ENCODE data around the gene CFLAR. TPM values are rescaled to one million over a fixed set of nuclear protein-coding genes. Genes with fewer than 3 reads are reported as not detected.

CFLAR gene
- total RNA-seq, 1 donor from 2014 or later = 238 TPM

- H3K36me3 ChIP-seq = peaks cover 28% of the 10 kb centered on the region
- intact Hi-C loops (cut with micrococcal nuclease) = no loop called here
- no peak for DNase-seq
Measured at GRCh38 chr2:201191132-201191875, 75.3 kb downstream of the CFLAR start.

GRCh38 chr2:201194097-201194496, 78.1 kb downstream of the CFLAR start:
- intact Hi-C loops (cut with micrococcal nuclease) = no loop called here
- peaks cover 78% of the 10 kb centered on the region for H3K4me1 ChIP-seq
- H3K4me3 ChIP-seq = no peak overlapping the region
- peak overlapping the region; percentile 83 for H3K27ac ChIP-seq (replicated peaks)
- H3K27me3 ChIP-seq (ENCODE audit: low read depth) = no peaks in the 10 kb centered on the region
- no peaks in the 10 kb centered on the region for H3K9me3 ChIP-seq (replicated peaks)
- no peak for TF ChIP-seq CTCF (IDR thresholded peaks at IDR 0.05; ENCODE audit: borderline replicate concordance)
- DNase-seq = no peak
- peaks cover 28% of the 10 kb centered on the region for H3K36me3 ChIP-seq

More at GRCh38 chr2:201191132-201191875, 75.3 kb downstream of the CFLAR start:
- Histone ChIP-seq H3K27me3 (ENCODE audit: low read depth) (no peaks in the 10 kb centered on the region), H3K27ac (replicated peaks) (peak overlapping the region; percentile 83), H3K4me3 (peak overlapping the region; percentile 3), H3K9me3 (replicated peaks) (no peaks in the 10 kb centered on the region), H3K4me1 (peaks cover 81% of the 10 kb centered on the region)
- TF ChIP-seq CTCF (IDR thresholded peaks at IDR 0.05; ENCODE audit: borderline replicate concordance) = no peak

- no peak for TF ChIP-seq CTCF (IDR thresholded peaks at IDR 0.05; ENCODE audit: borderline replicate concordance)
- Histone ChIP-seq H3K4me1 (peaks cover 73% of the 10 kb centered on the region), H3K36me3 (peaks cover 28% of the 10 kb centered on the region), H3K4me3 (no peak overlapping the region), H3K27ac (replicated peaks) (peak overlapping the region; percentile 83), H3K9me3 (replicated peaks) (no peaks in the 10 kb centered on the region), H3K27me3 (ENCODE audit: low read depth) (no peaks in the 10 kb centered on the region)
- intact Hi-C loops (cut with micrococcal nuclease) = no loop called here
- no peak for DNase-seq
Measured at GRCh38 chr2:201195331-201195730, 79.4 kb downstream of the CFLAR start.

GRCh38 chr2:201196003-201196402, 80.0 kb downstream of the CFLAR start:
- H3K4me3 ChIP-seq = no peak overlapping the region
- H3K4me1 ChIP-seq = peaks cover 66% of the 10 kb centered on the region
- H3K27me3 ChIP-seq (ENCODE audit: low read depth) = no peaks in the 10 kb centered on the region
- peak overlapping the region; percentile 83 for H3K27ac ChIP-seq (replicated peaks)
- H3K9me3 ChIP-seq (replicated peaks) = no peaks in the 10 kb centered on the region
- peaks cover 28% of the 10 kb centered on the region for H3K36me3 ChIP-seq
- no peak for TF ChIP-seq CTCF (IDR thresholded peaks at IDR 0.05; ENCODE audit: borderline replicate concordance)
- DNase-seq = no peak
- intact Hi-C loops (cut with micrococcal nuclease) = no loop called here

- TF ChIP-seq CTCF (IDR thresholded peaks at IDR 0.05; ENCODE audit: borderline replicate concordance) = no peak
- intact Hi-C loops (cut with micrococcal nuclease) = no loop called here
- peaks cover 63% of the 10 kb centered on the region for H3K4me1 ChIP-seq
Measured at GRCh38 chr2:201196803-201197202, 80.8 kb downstream of the CFLAR start.

More at GRCh38 chr2:201196803-201197202, 80.8 kb downstream of the CFLAR start:
- Histone ChIP-seq H3K36me3 (peaks cover 28% of the 10 kb centered on the region), H3K27me3 (ENCODE audit: low read depth) (no peaks in the 10 kb centered on the region), H3K27ac (replicated peaks) (peak overlapping the region; percentile 83), H3K9me3 (replicated peaks) (no peaks in the 10 kb centered on the region), H3K4me3 (no peak overlapping the region)
- no peak for DNase-seq

Data from left ventricle myocardium inferior (tissue), 1 donor.